ENCODE data around the gene HVCN1. TPM values are rescaled to one million over a fixed set of nuclear protein-coding genes. Genes with fewer than 3 reads are reported as not detected.

HVCN1 gene
- total and polyA plus RNA-seq, 4 donors: 9.1 to 16.7 (median 10.8) TPM

DNA sequence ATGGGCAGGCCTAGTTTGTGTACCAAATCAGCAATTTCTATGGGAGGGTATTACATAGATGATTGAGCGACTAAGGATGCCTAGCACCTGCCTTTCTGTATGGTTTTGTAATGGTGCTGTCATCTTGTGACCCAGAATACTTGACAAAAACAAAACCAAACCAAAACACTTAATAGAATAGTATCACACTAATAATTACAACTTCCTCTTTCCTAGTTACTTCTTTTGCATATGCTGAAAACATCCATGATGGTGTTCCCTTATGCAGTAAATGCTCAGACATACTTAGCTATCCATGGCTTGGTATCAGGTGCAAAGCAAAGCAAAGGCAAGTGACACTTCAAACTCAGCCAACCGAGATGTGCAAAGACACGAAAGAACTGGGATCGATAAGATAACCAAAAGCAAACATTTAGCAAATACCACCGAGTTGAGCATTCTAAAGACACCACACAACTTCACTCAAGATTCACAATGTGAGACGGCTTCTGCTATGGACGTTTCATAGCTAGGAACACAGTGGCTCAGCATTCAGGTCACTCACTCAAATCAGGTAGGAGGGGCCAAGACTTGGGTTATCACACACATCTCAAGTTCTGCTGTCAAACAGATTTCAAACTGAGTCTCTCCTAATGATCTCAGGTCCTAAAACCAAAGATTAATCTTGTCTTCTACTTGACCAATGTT is 29.4 kb upstream of the HVCN1 start:
- Histone ChIP-seq H3K9me3 (ENCODE audit: control insufficient read depth in 4 of 4, insufficient read depth in 3 of 4, low read length in 3 of 4) (no peaks in the 10 kb centered on the region), H3K9ac (ENCODE audit: insufficient read depth in 1 of 2, low read length in 2 of 2) (no peak overlapping the region), H3K27me3 (ENCODE audit: control insufficient read depth in 3 of 3, insufficient read depth in 3 of 3, low read length in 2 of 3) (no peaks in the 10 kb centered on the region), H3K36me3 (ENCODE audit: control insufficient read depth in 4 of 4, insufficient read depth in 4 of 4, low read length in 4 of 4) (peaks cover 15 to 39% (median 34%) of the 10 kb centered on the region in 4 donors), H3K27ac (ENCODE audit: low read depth in 1 of 2, low read length in 1 of 2) (no peak overlapping the region), H3K4me3 (no peak overlapping the region), H3K4me1 (ENCODE audit: control insufficient read depth in 5 of 5, insufficient read depth in 5 of 5, low read length in 5 of 5) (no peaks in the 10 kb centered on the region)
- no peak for DNase-seq
- TF ChIP-seq, protein P1, sequence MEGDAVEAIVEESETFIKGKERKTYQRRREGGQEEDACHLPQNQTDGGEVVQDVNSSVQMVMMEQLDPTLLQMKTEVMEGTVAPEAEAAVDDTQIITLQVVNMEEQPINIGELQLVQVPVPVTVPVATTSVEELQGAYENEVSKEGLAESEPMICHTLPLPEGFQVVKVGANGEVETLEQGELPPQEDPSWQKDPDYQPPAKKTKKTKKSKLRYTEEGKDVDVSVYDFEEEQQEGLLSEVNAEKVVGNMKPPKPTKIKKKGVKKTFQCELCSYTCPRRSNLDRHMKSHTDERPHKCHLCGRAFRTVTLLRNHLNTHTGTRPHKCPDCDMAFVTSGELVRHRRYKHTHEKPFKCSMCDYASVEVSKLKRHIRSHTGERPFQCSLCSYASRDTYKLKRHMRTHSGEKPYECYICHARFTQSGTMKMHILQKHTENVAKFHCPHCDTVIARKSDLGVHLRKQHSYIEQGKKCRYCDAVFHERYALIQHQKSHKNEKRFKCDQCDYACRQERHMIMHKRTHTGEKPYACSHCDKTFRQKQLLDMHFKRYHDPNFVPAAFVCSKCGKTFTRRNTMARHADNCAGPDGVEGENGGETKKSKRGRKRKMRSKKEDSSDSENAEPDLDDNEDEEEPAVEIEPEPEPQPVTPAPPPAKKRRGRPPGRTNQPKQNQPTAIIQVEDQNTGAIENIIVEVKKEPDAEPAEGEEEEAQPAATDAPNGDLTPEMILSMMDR (IDR thresholded peaks at IDR 0.05; ENCODE audit: control extremely low read depth, extremely low read depth): no peak
- WGBS, 2 donors: 87 to 89% methylated on average over 7 of the region's 7 CpGs
- no peak for ATAC-seq (ENCODE audit: insufficient read depth, low FRiP score)

DNA sequence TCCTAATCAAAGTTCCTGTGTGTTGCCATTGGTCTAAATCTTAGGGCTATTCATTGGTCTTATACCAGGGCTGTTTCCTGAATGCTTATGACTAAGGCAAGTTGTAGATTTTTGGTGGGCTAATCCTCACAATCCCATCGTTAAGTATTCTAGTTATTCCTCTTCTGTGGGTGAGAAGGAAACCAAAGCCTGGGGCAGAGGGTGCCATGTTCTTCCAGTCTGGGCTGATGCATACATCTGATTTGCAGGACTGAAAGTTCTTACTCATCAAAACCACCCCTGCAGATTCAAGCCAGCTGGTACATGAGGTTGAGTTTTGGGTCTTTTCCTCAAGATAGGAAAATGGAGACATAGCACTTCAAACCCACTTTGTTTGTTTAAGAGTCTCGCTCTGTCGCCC is 28.1 kb upstream of the HVCN1 start:
- Histone ChIP-seq H3K27me3 (ENCODE audit: control insufficient read depth in 3 of 3, insufficient read depth in 3 of 3, low read length in 2 of 3) (no peaks in the 10 kb centered on the region), H3K36me3 (ENCODE audit: control insufficient read depth in 4 of 4, insufficient read depth in 4 of 4, low read length in 4 of 4) (peaks cover 12 to 33% (median 29%) of the 10 kb centered on the region in 4 donors), H3K9me3 (ENCODE audit: control insufficient read depth in 4 of 4, insufficient read depth in 3 of 4, low read length in 3 of 4) (no peaks in the 10 kb centered on the region), H3K4me1 (ENCODE audit: control insufficient read depth in 5 of 5, insufficient read depth in 5 of 5, low read length in 5 of 5) (no peaks in the 10 kb centered on the region), H3K9ac (ENCODE audit: insufficient read depth in 1 of 2, low read length in 2 of 2) (no peak overlapping the region), H3K4me3 (no peak overlapping the region), H3K27ac (ENCODE audit: low read depth in 1 of 2, low read length in 1 of 2) (no peak overlapping the region)
- ATAC-seq (ENCODE audit: insufficient read depth, low FRiP score): no peak
- WGBS, 2 donors: 93 to 97% methylated on average over 3 of the region's 3 CpGs
- TF ChIP-seq, protein P1 (IDR thresholded peaks at IDR 0.05; ENCODE audit: control extremely low read depth, extremely low read depth): no peak
- DNase-seq: no peak

DNA sequence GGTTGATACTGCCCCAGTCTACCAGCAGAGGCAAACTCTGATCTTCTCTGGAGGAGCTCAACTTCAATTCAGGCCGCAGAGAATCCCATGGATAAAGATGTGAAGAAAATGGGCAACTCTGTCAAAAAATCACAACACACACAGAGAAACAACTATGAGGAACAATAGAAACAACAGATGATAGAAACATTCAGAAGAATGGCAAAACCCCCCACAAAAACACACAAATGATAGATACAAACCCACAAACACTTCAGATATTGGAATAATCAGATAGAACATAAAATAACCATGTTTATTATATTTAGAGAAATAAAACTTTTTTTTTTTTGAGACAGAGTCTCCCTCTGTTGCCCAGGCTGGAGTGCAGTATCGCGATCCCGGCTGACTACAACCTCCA is 20.0 kb upstream of the HVCN1 start:
- no peak overlapping the region for H3K4me3 ChIP-seq
- WGBS, 2 donors: 97 to 99% methylated on average over 4 of the region's 4 CpGs
- TF ChIP-seq, protein P1 (IDR thresholded peaks at IDR 0.05; ENCODE audit: control extremely low read depth, extremely low read depth): no peak
- no peak overlapping the region for H3K27ac ChIP-seq (ENCODE audit: low read depth in 1 of 2, low read length in 1 of 2)
- H3K4me1 ChIP-seq (ENCODE audit: control insufficient read depth in 5 of 5, insufficient read depth in 5 of 5, low read length in 5 of 5): no peaks in the 10 kb centered on the region
- no peaks in the 10 kb centered on the region for H3K9me3 ChIP-seq (ENCODE audit: control insufficient read depth in 4 of 4, insufficient read depth in 3 of 4, low read length in 3 of 4)
- peaks cover 0 to 2% (median 0%) of the 10 kb centered on the region in 4 donors for H3K36me3 ChIP-seq (ENCODE audit: control insufficient read depth in 4 of 4, insufficient read depth in 4 of 4, low read length in 4 of 4)
- H3K9ac ChIP-seq (ENCODE audit: insufficient read depth in 1 of 2, low read length in 2 of 2): no peak overlapping the region
- no peaks in the 10 kb centered on the region for H3K27me3 ChIP-seq (ENCODE audit: control insufficient read depth in 3 of 3, insufficient read depth in 3 of 3, low read length in 2 of 3)
- no peak for ATAC-seq (ENCODE audit: insufficient read depth, low FRiP score)
- DNase-seq: no peak

DNA sequence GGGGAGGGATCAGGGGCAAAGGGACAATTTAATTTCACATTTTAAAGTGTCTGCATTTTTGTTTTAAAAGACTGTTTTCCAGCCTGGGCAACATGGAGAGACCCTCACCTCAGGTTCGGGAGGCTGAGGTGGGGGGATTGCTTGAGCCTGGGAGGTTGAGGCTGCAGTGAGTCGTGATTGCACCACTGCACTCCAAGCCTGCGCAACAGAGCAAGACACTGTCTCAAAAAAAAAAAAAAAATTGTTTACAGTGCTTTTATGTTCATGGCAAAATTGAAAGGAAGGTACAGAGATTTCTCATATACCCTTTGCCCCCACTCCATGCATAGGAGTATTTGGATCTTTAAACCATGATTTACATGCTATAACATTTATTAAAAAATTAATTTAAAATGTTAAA is 16.4 kb upstream of the HVCN1 start:
- no peak overlapping the region for H3K9ac ChIP-seq (ENCODE audit: insufficient read depth in 1 of 2, low read length in 2 of 2)
- WGBS, 2 donors: 56% methylated on average over 3 of the region's 3 CpGs
- H3K27me3 ChIP-seq (ENCODE audit: control insufficient read depth in 3 of 3, insufficient read depth in 3 of 3, low read length in 2 of 3): no peaks in the 10 kb centered on the region
- no peaks in the 10 kb centered on the region for H3K9me3 ChIP-seq (ENCODE audit: control insufficient read depth in 4 of 4, insufficient read depth in 3 of 4, low read length in 3 of 4)
- no peak overlapping the region for H3K4me3 ChIP-seq
- H3K4me1 ChIP-seq (ENCODE audit: control insufficient read depth in 5 of 5, insufficient read depth in 5 of 5, low read length in 5 of 5): no peaks in the 10 kb centered on the region
- ATAC-seq (ENCODE audit: insufficient read depth, low FRiP score): no peak
- no peak for DNase-seq
- TF ChIP-seq, protein P1 (IDR thresholded peaks at IDR 0.05; ENCODE audit: control extremely low read depth, extremely low read depth): no peak
- no peaks in the 10 kb centered on the region for H3K36me3 ChIP-seq (ENCODE audit: control insufficient read depth in 4 of 4, insufficient read depth in 4 of 4, low read length in 4 of 4)
- H3K27ac ChIP-seq (ENCODE audit: low read depth in 1 of 2, low read length in 1 of 2): no peak overlapping the region

All from lung (tissue), 12 donors.